H9 (cell line): ENCODE measurements around the gene IL4. TPM values are rescaled to one million over a fixed set of nuclear protein-coding genes. Genes with fewer than 3 reads are reported as not detected.

Experiments
- DNase-seq: peaks from one replicate; pipeline ENCODE4 v3.0.0-alpha.2; 2017
- H2AFZ ChIP-seq: one replicate; pipeline ENCODE4 v1.6.1; 2013; ENCODE audit warnings: mild to moderate bottlenecking, low read length, control low read depth, moderate library complexity
- H2AK5ac ChIP-seq: 2 replicates; pipeline ENCODE4 v1.6.1; 2013; ENCODE audit warnings: low read length, control low read depth, mixed read lengths; ENCODE audit not compliant: insufficient read length
- H2BK120ac ChIP-seq: one replicate; pipeline ENCODE4 v1.6.1; 2013; ENCODE audit warnings: low read depth, mild to moderate bottlenecking, low read length, control low read depth, inconsistent platforms; ENCODE audit not compliant: poor library complexity, severe bottlenecking
- H2BK12ac ChIP-seq: 2 replicates; pipeline ENCODE4 v1.6.1; 2013; ENCODE audit warnings: low read length, control low read depth, mixed read lengths, low read depth; ENCODE audit not compliant: insufficient read length
- H2BK15ac ChIP-seq: 2 replicates; pipeline ENCODE4 v1.6.1; 2013; ENCODE audit warnings: low read depth, low read length, control low read depth
- H2BK20ac ChIP-seq: one replicate; pipeline ENCODE4 v1.6.1; 2013; ENCODE audit warnings: low read depth, mild to moderate bottlenecking, low read length, control low read depth, inconsistent platforms; ENCODE audit not compliant: poor library complexity, severe bottlenecking
- H2BK5ac ChIP-seq: 2 replicates; pipeline ENCODE4 v1.6.1; 2013; ENCODE audit warnings: low read length, control low read depth, mixed read lengths; ENCODE audit not compliant: insufficient read length
- H3K14ac ChIP-seq: 2 replicates; pipeline ENCODE4 v1.6.1; 2013; ENCODE audit warnings: low read length, control low read depth; ENCODE audit not compliant: insufficient read depth
- H3K18ac ChIP-seq: 2 replicates; pipeline ENCODE4 v1.6.1; 2013; ENCODE audit warnings: low read depth, mild to moderate bottlenecking, mixed read lengths, low read length, control low read depth; ENCODE audit not compliant: insufficient read length
- H3K23ac ChIP-seq: 2 replicates; pipeline ENCODE4 v1.6.1; 2013; ENCODE audit warnings: low read length, control low read depth, mixed read lengths, low read depth; ENCODE audit not compliant: insufficient read length
- H3K23me2 ChIP-seq: 2 replicates; pipeline ENCODE4 v1.6.1; 2013; ENCODE audit warnings: low read depth, mild to moderate bottlenecking, mixed read lengths, low read length, control low read depth; ENCODE audit not compliant: insufficient read length, poor library complexity, severe bottlenecking
- H3K27ac ChIP-seq: 2 replicates; pipeline ENCODE4 v1.5.1; 2013; ENCODE audit warnings: low read length, control low read depth, mixed read lengths, low read depth; ENCODE audit not compliant: insufficient read length
- H3K27me3 ChIP-seq: 2 replicates; pipeline ENCODE4 v1.6.1; 2013; ENCODE audit warnings: low read length, control low read depth, inconsistent platforms; ENCODE audit not compliant: insufficient read depth
- H3K4ac ChIP-seq: 2 replicates; pipeline ENCODE4 v1.6.1; 2013; ENCODE audit warnings: low read depth, mild to moderate bottlenecking, control low read depth, inconsistent platforms, low read length, moderate library complexity
- H3K4me1 ChIP-seq: 2 replicates; pipeline ENCODE4 v1.6.1; 2013; ENCODE audit warnings: low read length, control low read depth, inconsistent platforms; ENCODE audit not compliant: insufficient read depth
- H3K4me2 ChIP-seq: 2 replicates; pipeline ENCODE4 v1.6.1; 2013; ENCODE audit warnings: low read length, control low read depth, mixed read lengths; ENCODE audit not compliant: insufficient read length, insufficient read depth
- H3K56ac ChIP-seq: 2 replicates; pipeline ENCODE4 v1.6.1; 2013; ENCODE audit warnings: low read depth, mild to moderate bottlenecking, mixed read lengths, low read length, control low read depth; ENCODE audit not compliant: insufficient read length
- H3K79me1 ChIP-seq: 2 replicates; pipeline ENCODE4 v1.6.1; 2013; ENCODE audit warnings: low read depth, mild to moderate bottlenecking, moderate library complexity, low read length, control low read depth, inconsistent platforms; ENCODE audit not compliant: insufficient read depth, poor library complexity, severe bottlenecking
- H3K79me2 ChIP-seq: 2 replicates; pipeline ENCODE4 v1.6.1; 2013; ENCODE audit warnings: low read length, control low read depth, inconsistent platforms; ENCODE audit not compliant: insufficient read depth
- H3K9ac ChIP-seq: 2 replicates; pipeline ENCODE4 v1.6.1; 2013; ENCODE audit warnings: low read length, control low read depth, mixed read lengths; ENCODE audit not compliant: insufficient read length; ENCODE audit errors: extremely low read depth
- H3K9me3 ChIP-seq: one replicate; pipeline ENCODE4 v1.6.1; 2013; ENCODE audit warnings: low read depth, low read length, inconsistent platforms; ENCODE audit not compliant: control insufficient read depth
- H3T11ph ChIP-seq: one replicate; pipeline ENCODE4 v1.6.1; 2013; ENCODE audit warnings: mild to moderate bottlenecking, low read length, control low read depth, inconsistent platforms
- H4K20me1 ChIP-seq: one replicate; pipeline ENCODE4 v1.6.1; 2013; ENCODE audit not compliant: control insufficient read depth, insufficient read length, insufficient read depth
- H4K5ac ChIP-seq: 2 replicates; pipeline ENCODE4 v1.6.1; 2013; ENCODE audit warnings: low read depth, mild to moderate bottlenecking, mixed read lengths, low read length, control low read depth; ENCODE audit not compliant: insufficient read length
- H4K8ac ChIP-seq: replicated peaks from 2 replicates; pipeline ENCODE4 v1.6.1; 2013; ENCODE audit warnings: low read length, control low read depth, mixed read lengths, low read depth; ENCODE audit not compliant: insufficient read length
- H4K91ac ChIP-seq: 2 replicates; pipeline ENCODE4 v1.6.1; 2013; ENCODE audit warnings: low read depth, mild to moderate bottlenecking, moderate library complexity, mixed read lengths, low read length, control low read depth; ENCODE audit not compliant: insufficient read length
- H3K27ac Mint-ChIP-seq, 3 experiments: 2 replicates in 2 of 3; 3 replicates in 1 of 3; pipeline ENCODE4 v1.8.0; 2020 to 2021; ENCODE audit warnings: mixed read lengths in 3 of 3, mild to moderate bottlenecking in 1 of 3, moderate library complexity in 1 of 3
- H3K27me3 Mint-ChIP-seq: 2 replicates; pipeline ENCODE4 v1.8.0; 2021; ENCODE audit warnings: low read depth, mild to moderate bottlenecking, moderate library complexity, mixed read lengths
- H3K36me3 Mint-ChIP-seq, 3 experiments: 2 replicates in 2 of 3; 3 replicates in 1 of 3; pipeline ENCODE4 v1.8.0; 2020 to 2021; ENCODE audit warnings: low read depth in 3 of 3, mixed read lengths in 3 of 3; ENCODE audit not compliant: insufficient read depth in 1 of 3
- H3K4me1 Mint-ChIP-seq, 2 experiments: 2 replicates each; pipeline ENCODE4 v1.8.0; 2020; ENCODE audit warnings: mixed read lengths in 2 of 2
- H3K4me3 Mint-ChIP-seq, 2 experiments: 2 replicates in 1 of 2; 3 replicates in 1 of 2; pipeline ENCODE4 v1.8.0; 2020 to 2021; ENCODE audit warnings: mild to moderate bottlenecking in 2 of 2, mixed read lengths in 2 of 2, moderate library complexity in 1 of 2
- H3K9me3 Mint-ChIP-seq, 2 experiments: 2 replicates in 1 of 2; 3 replicates in 1 of 2; pipeline ENCODE4 v1.8.0; 2020; ENCODE audit warnings: mild to moderate bottlenecking in 2 of 2, mixed read lengths in 2 of 2, moderate library complexity in 1 of 2
- CTCF ChIP-seq: fragments of 200-600 bp; sonication (generic); conservative IDR thresholded peaks from 3 replicates; pipeline ENCODE4 v1.8.0; 2021; ENCODE audit warnings: antibody characterized with exemption, mild to moderate bottlenecking
- WGBS: extraction: QIAGEN DNeasy Blood & Tissue Kit; methylation state at CpG from one replicate; pipeline ENCODE4 v1.1.7; 2013; ENCODE audit warnings: missing lambda C conversion rate, low lambda C conversion rate, mixed read lengths; ENCODE audit not compliant: insufficient read length; ENCODE audit errors: extremely low coverage; 5-methylcytosine and 5-hydroxymethylcytosine counted together
- long read RNA-seq: library from polyadenylated mRNA; unstranded; transcript quantifications from one replicate; pipeline ENCODE4 v2.0.0, GENCODE V29; 2020
- total RNA-seq: library from RNA; stranded (reverse); gene quantifications from 2 replicates; pipeline ENCODE4 v1.2.1, GENCODE V29; 2021

Gene IL4
- not detected in 2 replicates for total RNA-seq
- long read RNA-seq, result 0 reads

GRCh38 chr5:132673939-132674630 is at the start of gene IL4:
Gene IL4, plus strand, starts transcription at chr5:132673989. Its CDS starts 62 bp downstream, at chr5:132674051.
- H3K18ac ChIP-seq, result no peak within 1 kb of the TSS
- H3K4me2 ChIP-seq, result no peak within 1 kb of the TSS
- no peak within 1 kb of the TSS for H4K8ac ChIP-seq
- H3K79me2 ChIP-seq, result no peaks in the 10 kb centered on the region
- H2BK120ac ChIP-seq, result no peak within 1 kb of the TSS
- Mint-ChIP-seq H3K9me3 (peaks cover 0 to 7% of the 10 kb centered on the region in 2 experiments; a peak in 3 of 5 replicates), H3K4me1 (peaks cover 13% of the 10 kb centered on the region in 2 experiments), H3K27ac (peak within 1 kb of the TSS in 1 of 3 experiments; percentile 84; a peak in 1 of 7 replicates), H3K36me3 (peaks cover 0 to 7% (median 0%) of the 10 kb centered on the region in 3 experiments; a peak in 3 of 7 replicates), H3K27me3 (no peaks in the 10 kb centered on the region; the same call in 1 of the 2 replicates), H3K4me3 (no peak within 1 kb of the TSS)
- H3K79me1 ChIP-seq, result no peaks in the 10 kb centered on the region
- H2BK20ac ChIP-seq, result no peak within 1 kb of the TSS
- H3T11ph ChIP-seq, result no peak within 1 kb of the TSS
- TF ChIP-seq CTCF, result no peak
- H2BK5ac ChIP-seq, result no peak within 1 kb of the TSS
- H3K27ac ChIP-seq, result no peak within 1 kb of the TSS
- WGBS, result no CpG with 5 or more reads among the region's 14 CpGs
- no peak within 1 kb of the TSS for H3K14ac ChIP-seq
- H3K9ac ChIP-seq, result no peak within 1 kb of the TSS
- H3K56ac ChIP-seq, result no peak within 1 kb of the TSS
- no peak within 1 kb of the TSS for H2AK5ac ChIP-seq
- H4K20me1 ChIP-seq, result peaks cover 3% of the 10 kb centered on the region
- H4K91ac ChIP-seq, result no peak within 1 kb of the TSS
- H3K9me3 ChIP-seq, result no peaks in the 10 kb centered on the region
- no peak within 1 kb of the TSS for H4K5ac ChIP-seq
- H3K27me3 ChIP-seq, result no peaks in the 10 kb centered on the region
- H3K23me2 ChIP-seq, result no peaks in the 10 kb centered on the region
- no peaks in the 10 kb centered on the region for H3K4me1 ChIP-seq
- DNase-seq, result no peak
- no peak within 1 kb of the TSS for H2AFZ ChIP-seq
- H2BK12ac ChIP-seq, result no peak within 1 kb of the TSS
- H3K4ac ChIP-seq, result no peak within 1 kb of the TSS
- H2BK15ac ChIP-seq, result no peak within 1 kb of the TSS
- H3K23ac ChIP-seq, result no peak within 1 kb of the TSS
